Neural crest cell (in vitro differentiated cells): ENCODE results near the gene PACRG. TPM values are rescaled to one million over a fixed set of nuclear protein-coding genes. Genes with fewer than 3 reads are reported as not detected.

ENCODE experiments used
- DNase-seq: peaks from one replicate; pipeline ENCODE4 v3.0.0; 2021; ENCODE audit warnings: low read depth, mixed read lengths, low spot score
- H3K27ac Mint-ChIP-seq: one replicate; pipeline ENCODE4 v1.8.0; 2021; ENCODE audit warnings: mild to moderate bottlenecking, mixed read lengths; ENCODE audit not compliant: unreplicated experiment
- H3K27me3 Mint-ChIP-seq: 2 replicates; pipeline ENCODE4 v1.8.0; 2021; ENCODE audit warnings: low read depth, mild to moderate bottlenecking, mixed read lengths
- H3K36me3 Mint-ChIP-seq: 2 replicates; pipeline ENCODE4 v1.8.0; 2021; ENCODE audit warnings: low read depth, mild to moderate bottlenecking, mixed read lengths
- H3K4me1 Mint-ChIP-seq: 2 replicates; pipeline ENCODE4 v1.8.0; 2021; ENCODE audit warnings: mixed read lengths
- H3K4me3 Mint-ChIP-seq: one replicate; pipeline ENCODE4 v1.8.0; 2021; ENCODE audit warnings: mild to moderate bottlenecking, mixed read lengths
- H3K9me3 Mint-ChIP-seq: 2 replicates; pipeline ENCODE4 v1.8.0; 2021; ENCODE audit warnings: mixed read lengths
- CTCF ChIP-seq: fragments of 200-600 bp; sonication (generic); conservative IDR thresholded peaks from 2 replicates; pipeline ENCODE4 v1.5.0; 2021; ENCODE audit warnings: antibody characterized with exemption, mild to moderate bottlenecking
- total RNA-seq: library from RNA; stranded (reverse); gene quantifications from 2 replicates; pipeline ENCODE4 v1.2.1, GENCODE V29; 2021

The PACRG gene
- total RNA-seq, 1 donor from 2014 or later: 1.8 TPM

- Mint-ChIP-seq H3K9me3 (peaks cover 4% of the 10 kb centered on the region), H3K4me3 (no peak overlapping the region), H3K36me3 (peaks cover 2% of the 10 kb centered on the region), H3K27ac (no peak overlapping the region), H3K27me3 (no peaks in the 10 kb centered on the region), H3K4me1 (no peaks in the 10 kb centered on the region)
- no peak for DNase-seq
- TF ChIP-seq CTCF: no peak
These were observed 394.6 kb downstream of the PACRG start for GRCh38 chr6:163122365-163122764.

GRCh38 chr6:163123098-163123497, 395.3 kb downstream of the PACRG start:
- Mint-ChIP-seq H3K4me3 (no peak overlapping the region), H3K9me3 (peaks cover 4% of the 10 kb centered on the region), H3K27me3 (no peaks in the 10 kb centered on the region), H3K27ac (no peak overlapping the region), H3K36me3 (peaks cover 2% of the 10 kb centered on the region), H3K4me1 (no peaks in the 10 kb centered on the region)
- no peak for TF ChIP-seq CTCF
- no peak for DNase-seq

GRCh38 chr6:163126741-163127140, 399.0 kb downstream of the PACRG start:
- H3K27ac Mint-ChIP-seq: no peak overlapping the region
- H3K4me3 Mint-ChIP-seq: no peak overlapping the region
- DNase-seq: no peak
- H3K4me1 Mint-ChIP-seq: no peaks in the 10 kb centered on the region
- peaks cover 4% of the 10 kb centered on the region for H3K9me3 Mint-ChIP-seq
- peaks cover 2% of the 10 kb centered on the region for H3K36me3 Mint-ChIP-seq
- no peaks in the 10 kb centered on the region for H3K27me3 Mint-ChIP-seq
- no peak for TF ChIP-seq CTCF

GRCh38 chr6:163127587-163127986, 399.8 kb downstream of the PACRG start:
- DNase-seq: no peak
- no peak overlapping the region for H3K4me3 Mint-ChIP-seq
- H3K27ac Mint-ChIP-seq: no peak overlapping the region
- no peaks in the 10 kb centered on the region for H3K27me3 Mint-ChIP-seq
- no peaks in the 10 kb centered on the region for H3K36me3 Mint-ChIP-seq
- H3K4me1 Mint-ChIP-seq: no peaks in the 10 kb centered on the region
- no peak for TF ChIP-seq CTCF
- no peaks in the 10 kb centered on the region for H3K9me3 Mint-ChIP-seq

- no peak for DNase-seq
- no peak overlapping the region for H3K27ac Mint-ChIP-seq
- no peak overlapping the region for H3K4me3 Mint-ChIP-seq
- no peaks in the 10 kb centered on the region for H3K36me3 Mint-ChIP-seq
- TF ChIP-seq CTCF: no peak
- H3K9me3 Mint-ChIP-seq: peaks cover 4% of the 10 kb centered on the region
- H3K27me3 Mint-ChIP-seq: no peaks in the 10 kb centered on the region
- H3K4me1 Mint-ChIP-seq: no peaks in the 10 kb centered on the region
These were observed 400.6 kb downstream of the PACRG start for GRCh38 chr6:163128324-163128723.
